ENCODE measurements around the gene ZNF563.
A peak's percentile ranks its signal among the peaks of the same experiment; 100 is the strongest.

ZNF563 gene

DNA sequence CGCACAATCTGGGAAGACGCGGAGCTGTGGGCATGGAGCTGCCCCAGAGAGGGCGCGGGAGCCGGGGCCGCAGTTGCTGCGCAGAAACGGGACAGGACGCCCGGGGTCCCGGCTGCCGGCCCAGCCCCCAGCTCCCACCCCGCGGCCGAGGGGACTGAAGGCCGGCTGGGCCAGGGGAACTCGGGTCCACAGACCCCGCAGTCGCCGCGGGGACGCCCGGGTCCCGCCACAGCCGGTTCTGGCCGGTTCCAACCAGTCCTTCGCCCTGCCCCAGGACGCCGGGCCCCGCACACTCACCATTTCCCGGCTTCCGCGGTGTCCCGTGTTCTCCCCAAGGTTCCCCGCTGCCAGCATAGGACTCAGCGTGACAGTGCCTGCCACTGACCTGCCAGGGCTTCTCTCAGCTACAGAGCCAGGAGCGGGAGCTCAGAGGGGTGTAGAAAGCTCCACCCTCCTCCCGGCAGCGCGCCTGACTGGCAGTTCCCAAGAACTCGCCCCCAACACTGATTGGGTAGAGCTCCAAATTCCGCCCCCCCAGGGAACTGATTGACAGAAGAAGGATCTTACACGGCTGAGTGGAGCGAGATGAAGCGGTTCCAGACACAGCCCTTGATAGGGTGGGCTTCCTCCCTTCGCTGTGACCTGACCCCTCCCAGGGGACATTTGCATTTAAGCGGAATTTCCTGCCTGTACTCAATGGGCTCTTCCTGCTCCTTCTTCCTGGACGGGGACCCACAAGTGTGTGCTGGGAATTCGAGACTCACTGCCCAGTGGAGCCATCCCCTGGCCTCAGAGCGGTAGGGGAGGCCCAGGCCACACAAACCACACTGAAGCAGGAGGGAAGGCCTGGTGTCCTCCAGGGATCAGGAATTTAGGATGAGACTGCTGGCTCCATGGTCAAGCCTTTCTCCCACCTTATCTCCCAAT, 32.1 kb upstream of the ZNF563 start, which contains the start of gene ZNF442:
TSS of gene ZNF442 (minus strand) at position 448 of the 927 bp plus-strand sequence. CDS start 2,052 bp downstream, outside the sequence.
- TF ChIP-seq, protein P1, sequence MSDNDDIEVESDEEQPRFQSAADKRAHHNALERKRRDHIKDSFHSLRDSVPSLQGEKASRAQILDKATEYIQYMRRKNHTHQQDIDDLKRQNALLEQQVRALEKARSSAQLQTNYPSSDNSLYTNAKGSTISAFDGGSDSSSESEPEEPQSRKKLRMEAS (IDR thresholded peaks at IDR 0.05): peak; percentile 15; the same call in 1 of the 2 replicates
- TF ChIP-seq NFIC (IDR thresholded peaks at IDR 0.05): no peak
- TF ChIP-seq, protein P2, sequence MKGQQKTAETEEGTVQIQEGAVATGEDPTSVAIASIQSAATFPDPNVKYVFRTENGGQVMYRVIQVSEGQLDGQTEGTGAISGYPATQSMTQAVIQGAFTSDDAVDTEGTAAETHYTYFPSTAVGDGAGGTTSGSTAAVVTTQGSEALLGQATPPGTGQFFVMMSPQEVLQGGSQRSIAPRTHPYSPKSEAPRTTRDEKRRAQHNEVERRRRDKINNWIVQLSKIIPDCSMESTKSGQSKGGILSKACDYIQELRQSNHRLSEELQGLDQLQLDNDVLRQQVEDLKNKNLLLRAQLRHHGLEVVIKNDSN (IDR thresholded peaks at IDR 0.05): no peak
- no peak for TF ChIP-seq TCF12 (IDR thresholded peaks at IDR 0.05; ENCODE audit: low read depth)
- TF ChIP-seq EGR1 (IDR thresholded peaks at IDR 0.05): no peak
- TF ChIP-seq YY1 (IDR thresholded peaks at IDR 0.05; ENCODE audit: low read depth): no peak
- 0 out of 2 replicates have a peak, but pooled peaks have one; percentile 8 for TF ChIP-seq TEAD4 (IDR thresholded peaks at IDR 0.05)
- TF ChIP-seq, protein P3, sequence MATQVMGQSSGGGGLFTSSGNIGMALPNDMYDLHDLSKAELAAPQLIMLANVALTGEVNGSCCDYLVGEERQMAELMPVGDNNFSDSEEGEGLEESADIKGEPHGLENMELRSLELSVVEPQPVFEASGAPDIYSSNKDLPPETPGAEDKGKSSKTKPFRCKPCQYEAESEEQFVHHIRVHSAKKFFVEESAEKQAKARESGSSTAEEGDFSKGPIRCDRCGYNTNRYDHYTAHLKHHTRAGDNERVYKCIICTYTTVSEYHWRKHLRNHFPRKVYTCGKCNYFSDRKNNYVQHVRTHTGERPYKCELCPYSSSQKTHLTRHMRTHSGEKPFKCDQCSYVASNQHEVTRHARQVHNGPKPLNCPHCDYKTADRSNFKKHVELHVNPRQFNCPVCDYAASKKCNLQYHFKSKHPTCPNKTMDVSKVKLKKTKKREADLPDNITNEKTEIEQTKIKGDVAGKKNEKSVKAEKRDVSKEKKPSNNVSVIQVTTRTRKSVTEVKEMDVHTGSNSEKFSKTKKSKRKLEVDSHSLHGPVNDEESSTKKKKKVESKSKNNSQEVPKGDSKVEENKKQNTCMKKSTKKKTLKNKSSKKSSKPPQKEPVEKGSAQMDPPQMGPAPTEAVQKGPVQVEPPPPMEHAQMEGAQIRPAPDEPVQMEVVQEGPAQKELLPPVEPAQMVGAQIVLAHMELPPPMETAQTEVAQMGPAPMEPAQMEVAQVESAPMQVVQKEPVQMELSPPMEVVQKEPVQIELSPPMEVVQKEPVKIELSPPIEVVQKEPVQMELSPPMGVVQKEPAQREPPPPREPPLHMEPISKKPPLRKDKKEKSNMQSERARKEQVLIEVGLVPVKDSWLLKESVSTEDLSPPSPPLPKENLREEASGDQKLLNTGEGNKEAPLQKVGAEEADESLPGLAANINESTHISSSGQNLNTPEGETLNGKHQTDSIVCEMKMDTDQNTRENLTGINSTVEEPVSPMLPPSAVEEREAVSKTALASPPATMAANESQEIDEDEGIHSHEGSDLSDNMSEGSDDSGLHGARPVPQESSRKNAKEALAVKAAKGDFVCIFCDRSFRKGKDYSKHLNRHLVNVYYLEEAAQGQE (IDR thresholded peaks at IDR 0.05; ENCODE audit: low read depth): no peak
- TF ChIP-seq FOXM1 (IDR thresholded peaks at IDR 0.05; ENCODE audit: borderline replicate concordance, low read depth): no peak
- TF ChIP-seq RAD21 (IDR thresholded peaks at IDR 0.05; ENCODE audit: low read depth): peak; percentile 42; the same call in 1 of the 2 replicates
- TF ChIP-seq TAF1 (IDR thresholded peaks at IDR 0.05; ENCODE audit: low read depth): peak; percentile 87
- TF ChIP-seq EP300 (IDR thresholded peaks at IDR 0.05; ENCODE audit: borderline replicate concordance): no peak
- TF ChIP-seq CEBPB (IDR thresholded peaks at IDR 0.05): no peak
- TF ChIP-seq CREB1 (IDR thresholded peaks at IDR 0.05; ENCODE audit: low read depth): no peak
- peak; percentile 62; the same call in 1 of the 2 replicates for TF ChIP-seq ZBTB7A (IDR thresholded peaks at IDR 0.05; ENCODE audit: low read depth)

DNA sequence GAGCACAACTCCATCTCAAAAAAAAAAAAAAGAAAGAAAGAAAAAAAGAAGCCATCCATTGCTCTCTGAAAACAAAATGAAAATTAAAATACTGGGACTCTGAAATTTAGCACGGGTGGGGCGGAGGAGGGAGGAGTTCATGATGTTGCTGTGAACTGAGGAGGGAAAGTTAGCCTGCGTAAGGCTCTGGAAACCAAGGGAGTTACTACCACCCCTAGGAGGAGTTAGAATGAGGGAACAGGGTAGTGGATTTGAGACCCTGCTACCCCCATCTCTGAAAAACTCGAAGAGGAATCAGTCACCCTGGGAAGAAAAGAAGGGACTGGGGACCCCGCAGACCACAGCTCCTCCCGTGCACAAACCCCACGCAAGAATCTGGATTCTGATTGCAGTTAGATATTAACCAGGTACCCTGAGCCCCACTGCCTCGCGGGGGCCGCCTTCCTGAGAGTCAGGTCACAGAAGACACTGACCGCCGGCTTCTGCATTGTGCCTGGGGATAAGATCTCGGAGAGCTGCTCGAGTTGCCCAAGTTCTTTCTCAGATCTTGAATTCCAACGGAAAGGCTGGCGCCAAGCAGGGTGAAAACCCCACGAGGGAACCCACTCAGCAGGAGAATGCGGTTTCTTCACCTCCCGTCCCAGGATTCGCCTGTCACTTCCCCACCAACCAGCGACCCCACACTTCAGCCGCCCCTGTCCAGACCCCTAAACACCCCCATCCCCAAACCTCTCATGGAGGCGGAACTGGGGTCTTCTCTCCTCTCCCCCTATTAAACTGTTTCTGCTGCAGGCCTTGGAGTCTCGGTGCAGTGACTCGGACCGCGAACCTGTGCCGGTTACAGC, 31.2 kb upstream of the ZNF563 start:
- TF ChIP-seq, protein P1 (IDR thresholded peaks at IDR 0.05): no peak
- TF ChIP-seq EP300 (IDR thresholded peaks at IDR 0.05; ENCODE audit: borderline replicate concordance) (no peak), CREB1 (IDR thresholded peaks at IDR 0.05; ENCODE audit: low read depth) (no peak), CEBPB (IDR thresholded peaks at IDR 0.05) (no peak), TCF12 (IDR thresholded peaks at IDR 0.05; ENCODE audit: low read depth) (no peak), NFIC (IDR thresholded peaks at IDR 0.05) (no peak), TAF1 (IDR thresholded peaks at IDR 0.05; ENCODE audit: low read depth) (no peak), ZBTB7A (IDR thresholded peaks at IDR 0.05; ENCODE audit: low read depth) (no peak), EGR1 (IDR thresholded peaks at IDR 0.05) (no peak), RAD21 (IDR thresholded peaks at IDR 0.05; ENCODE audit: low read depth) (no peak), TEAD4 (IDR thresholded peaks at IDR 0.05) (no peak), FOXM1 (IDR thresholded peaks at IDR 0.05; ENCODE audit: borderline replicate concordance, low read depth) (no peak), YY1 (IDR thresholded peaks at IDR 0.05; ENCODE audit: low read depth) (no peak)
- TF ChIP-seq, protein P2 (IDR thresholded peaks at IDR 0.05): no peak
- TF ChIP-seq, protein P3 (IDR thresholded peaks at IDR 0.05; ENCODE audit: low read depth): no peak

DNA sequence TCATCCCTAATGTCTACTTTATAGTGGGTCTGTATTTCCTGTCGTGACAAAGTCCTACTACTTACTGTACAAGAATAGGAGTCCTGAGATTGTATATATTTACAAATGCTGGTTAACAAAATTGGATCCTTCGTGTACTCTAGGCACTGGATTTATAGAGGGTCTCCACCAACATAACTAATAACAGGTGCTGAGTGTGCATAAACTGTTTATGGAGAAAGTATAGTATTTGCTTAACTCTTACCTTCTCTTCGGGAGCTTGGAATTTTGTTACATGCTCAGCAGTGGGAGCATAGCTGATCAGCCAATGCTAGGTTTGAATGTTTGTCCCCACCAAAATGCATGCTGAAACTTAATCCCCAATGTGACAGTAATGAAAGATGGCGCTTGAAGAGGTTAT, 19.9 kb upstream of the ZNF563 start:
- no peak for TF ChIP-seq EGR1 (IDR thresholded peaks at IDR 0.05)
- TF ChIP-seq YY1 (IDR thresholded peaks at IDR 0.05; ENCODE audit: low read depth): no peak
- TF ChIP-seq TEAD4 (IDR thresholded peaks at IDR 0.05): no peak
- no peak for TF ChIP-seq TAF1 (IDR thresholded peaks at IDR 0.05; ENCODE audit: low read depth)
- TF ChIP-seq, protein P2 (IDR thresholded peaks at IDR 0.05): no peak
- TF ChIP-seq CEBPB (IDR thresholded peaks at IDR 0.05): no peak
- no peak for TF ChIP-seq EP300 (IDR thresholded peaks at IDR 0.05; ENCODE audit: borderline replicate concordance)
- TF ChIP-seq, protein P3 (IDR thresholded peaks at IDR 0.05; ENCODE audit: low read depth): no peak
- TF ChIP-seq FOXM1 (IDR thresholded peaks at IDR 0.05; ENCODE audit: borderline replicate concordance, low read depth): no peak
- TF ChIP-seq NFIC (IDR thresholded peaks at IDR 0.05): no peak
- no peak for TF ChIP-seq CREB1 (IDR thresholded peaks at IDR 0.05; ENCODE audit: low read depth)
- no peak for TF ChIP-seq TCF12 (IDR thresholded peaks at IDR 0.05; ENCODE audit: low read depth)
- TF ChIP-seq, protein P1 (IDR thresholded peaks at IDR 0.05): no peak
- no peak for TF ChIP-seq RAD21 (IDR thresholded peaks at IDR 0.05; ENCODE audit: low read depth)
- no peak for TF ChIP-seq ZBTB7A (IDR thresholded peaks at IDR 0.05; ENCODE audit: low read depth)

Measured in Ishikawa (cell line).